Measurements from ENCODE around the gene BPIFB3. TPM values are rescaled to one million over a fixed set of nuclear protein-coding genes. Genes with fewer than 3 reads are reported as not detected.
"Not testable (repeated sequence)": the region's sequence is repeated elsewhere in the genome, so short reads cannot be mapped to it uniquely, and the experiment has no call there.

Gene BPIFB3
- total RNA-seq, 1 experiment from 2014 or later, result not detected

GRCh38 chr20:33106058-33106620, 52.4 kb downstream of the BPIFB3 start:
- H3K4me3 ChIP-seq; H3K4me1 ChIP-seq (replicated peaks); DNase-seq (ENCODE audit: low read depth in 1 of 2, low spot score in 2 of 2); H3K36me3 ChIP-seq; H3K27ac ChIP-seq; H3K9me3 ChIP-seq (replicated peaks); H3K27me3 ChIP-seq (replicated peaks): not testable (repeated sequence)

- Histone ChIP-seq H3K4me3 (no peak overlapping the region), H3K4me1 (replicated peaks) (0 out of 2 replicates have a peak, but pooled peaks cover 3% of the 10 kb centered on the region), H3K9me3 (replicated peaks) (no peaks in the 10 kb centered on the region), H3K36me3 (no peaks in the 10 kb centered on the region), H3K27ac (no peak overlapping the region), H3K27me3 (replicated peaks) (no peaks in the 10 kb centered on the region)
- no peak for DNase-seq (ENCODE audit: low read depth in 1 of 2, low spot score in 2 of 2)
Measured at GRCh38 chr20:33108661-33109060, 55.0 kb downstream of the BPIFB3 start.

GRCh38 chr20:33110147-33110825, 56.6 kb downstream of the BPIFB3 start:
- no peak overlapping the region for H3K4me3 ChIP-seq
- H3K27ac ChIP-seq, result no peak overlapping the region
- H3K9me3 ChIP-seq (replicated peaks), result no peaks in the 10 kb centered on the region
- peak in 1 of 2 experiments; percentile 11 for DNase-seq (ENCODE audit: low read depth in 1 of 2, low spot score in 2 of 2)
- no peaks in the 10 kb centered on the region for H3K27me3 ChIP-seq (replicated peaks)
- H3K4me1 ChIP-seq (replicated peaks), result 0 out of 2 replicates have a peak, but pooled peaks cover 3% of the 10 kb centered on the region
- H3K36me3 ChIP-seq, result no peaks in the 10 kb centered on the region

- Histone ChIP-seq H3K27ac (no peak overlapping the region), H3K27me3 (replicated peaks) (no peaks in the 10 kb centered on the region), H3K9me3 (replicated peaks) (no peaks in the 10 kb centered on the region), H3K4me1 (replicated peaks) (0 out of 2 replicates have a peak, but pooled peaks cover 3% of the 10 kb centered on the region), H3K4me3 (no peak overlapping the region), H3K36me3 (no peaks in the 10 kb centered on the region)
- DNase-seq (ENCODE audit: low read depth in 1 of 2, low spot score in 2 of 2), result no peak
Measured at GRCh38 chr20:33111306-33111705, 57.6 kb downstream of the BPIFB3 start.

- H3K27ac ChIP-seq, result no peak overlapping the region
- H3K9me3 ChIP-seq (replicated peaks), result no peaks in the 10 kb centered on the region
Measured at GRCh38 chr20:33112547-33113386, 59.1 kb downstream of the BPIFB3 start.

GRCh38 chr20:33113387-33113908, 59.7 kb downstream of the BPIFB3 start:
- Histone ChIP-seq H3K4me3 (no peak overlapping the region), H3K4me1 (replicated peaks) (0 out of 2 replicates have a peak, but pooled peaks cover 3% of the 10 kb centered on the region)

More at GRCh38 chr20:33112547-33113386, 59.1 kb downstream of the BPIFB3 start:
- no peak for DNase-seq (ENCODE audit: low read depth in 1 of 2, low spot score in 2 of 2)
- Histone ChIP-seq H3K4me3 (no peak overlapping the region), H3K4me1 (replicated peaks) (0 out of 2 replicates have a peak, but pooled peaks cover 3% of the 10 kb centered on the region), H3K36me3 (no peaks in the 10 kb centered on the region), H3K27me3 (replicated peaks) (no peaks in the 10 kb centered on the region)

GRCh38 chr20:33115501-33115900, 61.8 kb downstream of the BPIFB3 start:
- H3K4me3 ChIP-seq; H3K27me3 ChIP-seq (replicated peaks); H3K4me1 ChIP-seq (replicated peaks); DNase-seq (ENCODE audit: low read depth in 1 of 2, low spot score in 2 of 2); H3K27ac ChIP-seq; H3K9me3 ChIP-seq (replicated peaks); H3K36me3 ChIP-seq: not testable (repeated sequence)

More at GRCh38 chr20:33113387-33113908, 59.7 kb downstream of the BPIFB3 start:
- Histone ChIP-seq H3K9me3 (replicated peaks) (no peaks in the 10 kb centered on the region), H3K36me3 (no peaks in the 10 kb centered on the region), H3K27ac (no peak overlapping the region), H3K27me3 (replicated peaks) (no peaks in the 10 kb centered on the region)
- no peak for DNase-seq (ENCODE audit: low read depth in 1 of 2, low spot score in 2 of 2)

- DNase-seq (ENCODE audit: low read depth in 1 of 2, low spot score in 2 of 2), result no peak
- Histone ChIP-seq H3K4me3 (no peak overlapping the region), H3K36me3 (no peaks in the 10 kb centered on the region), H3K27me3 (replicated peaks) (no peaks in the 10 kb centered on the region), H3K27ac (no peak overlapping the region), H3K9me3 (replicated peaks) (peaks cover 9% of the 10 kb centered on the region; the same call in 1 of the 2 replicates), H3K4me1 (replicated peaks) (0 out of 2 replicates have a peak, but pooled peaks cover 4% of the 10 kb centered on the region)
Measured at GRCh38 chr20:33119725-33120720, 66.3 kb downstream of the BPIFB3 start.

- H3K27me3 ChIP-seq (replicated peaks), result no peaks in the 10 kb centered on the region
- H3K9me3 ChIP-seq (replicated peaks), result peaks cover 9% of the 10 kb centered on the region; the same call in 1 of the 2 replicates
- H3K4me1 ChIP-seq (replicated peaks), result 0 out of 2 replicates have a peak, but pooled peaks cover 4% of the 10 kb centered on the region
- no peak for DNase-seq (ENCODE audit: low read depth in 1 of 2, low spot score in 2 of 2)
- no peak overlapping the region for H3K27ac ChIP-seq
- H3K4me3 ChIP-seq, result no peak overlapping the region
- H3K36me3 ChIP-seq, result no peaks in the 10 kb centered on the region
Measured at GRCh38 chr20:33120934-33121333, 67.2 kb downstream of the BPIFB3 start.

GRCh38 chr20:33122297-33122696, 68.6 kb downstream of the BPIFB3 start:
- H3K4me3 ChIP-seq; H3K36me3 ChIP-seq; H3K27me3 ChIP-seq (replicated peaks); DNase-seq (ENCODE audit: low read depth in 1 of 2, low spot score in 2 of 2); H3K27ac ChIP-seq; H3K4me1 ChIP-seq (replicated peaks); H3K9me3 ChIP-seq (replicated peaks): not testable (repeated sequence)

Measured in SJSA1 (cell line).